GM20000 (cell line): ENCODE measurements around the gene JMJD7.

Experiments used
- DNase-seq: peaks from one replicate; pipeline ENCODE4 v3.0.0; 2012; ENCODE audit warnings: low spot score
- TF ChIP-seq, protein P1 (sequence below): IDR thresholded peaks from 2 replicates; pipeline ENCODE4 v1.5.1; 2012; ENCODE audit warnings: mild to moderate bottlenecking, control low read depth; ENCODE audit errors: extremely low read depth, missing control alignments

The JMJD7 gene

DNA sequence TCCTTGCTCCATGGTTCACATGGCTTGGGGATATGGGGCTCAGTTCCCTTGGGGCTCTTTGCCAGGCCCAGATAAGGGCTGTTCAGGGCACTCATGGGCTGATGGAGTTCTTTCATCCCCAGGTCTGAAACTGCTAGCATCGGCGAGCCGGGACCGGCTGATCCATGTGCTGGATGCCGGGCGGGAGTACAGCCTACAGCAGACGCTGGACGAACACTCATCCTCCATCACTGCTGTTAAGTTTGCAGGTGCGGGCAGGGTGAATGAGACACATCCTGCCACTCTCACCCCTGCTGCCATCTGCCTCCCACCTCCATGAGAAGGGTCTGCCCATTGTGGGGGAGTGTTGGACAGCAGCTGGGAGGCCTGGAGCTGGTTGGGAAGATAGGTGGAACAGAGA lies 11.1 kb upstream of the JMJD7 start:
- TF ChIP-seq, protein P1, sequence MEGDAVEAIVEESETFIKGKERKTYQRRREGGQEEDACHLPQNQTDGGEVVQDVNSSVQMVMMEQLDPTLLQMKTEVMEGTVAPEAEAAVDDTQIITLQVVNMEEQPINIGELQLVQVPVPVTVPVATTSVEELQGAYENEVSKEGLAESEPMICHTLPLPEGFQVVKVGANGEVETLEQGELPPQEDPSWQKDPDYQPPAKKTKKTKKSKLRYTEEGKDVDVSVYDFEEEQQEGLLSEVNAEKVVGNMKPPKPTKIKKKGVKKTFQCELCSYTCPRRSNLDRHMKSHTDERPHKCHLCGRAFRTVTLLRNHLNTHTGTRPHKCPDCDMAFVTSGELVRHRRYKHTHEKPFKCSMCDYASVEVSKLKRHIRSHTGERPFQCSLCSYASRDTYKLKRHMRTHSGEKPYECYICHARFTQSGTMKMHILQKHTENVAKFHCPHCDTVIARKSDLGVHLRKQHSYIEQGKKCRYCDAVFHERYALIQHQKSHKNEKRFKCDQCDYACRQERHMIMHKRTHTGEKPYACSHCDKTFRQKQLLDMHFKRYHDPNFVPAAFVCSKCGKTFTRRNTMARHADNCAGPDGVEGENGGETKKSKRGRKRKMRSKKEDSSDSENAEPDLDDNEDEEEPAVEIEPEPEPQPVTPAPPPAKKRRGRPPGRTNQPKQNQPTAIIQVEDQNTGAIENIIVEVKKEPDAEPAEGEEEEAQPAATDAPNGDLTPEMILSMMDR = no peak
- no peak for DNase-seq

DNA sequence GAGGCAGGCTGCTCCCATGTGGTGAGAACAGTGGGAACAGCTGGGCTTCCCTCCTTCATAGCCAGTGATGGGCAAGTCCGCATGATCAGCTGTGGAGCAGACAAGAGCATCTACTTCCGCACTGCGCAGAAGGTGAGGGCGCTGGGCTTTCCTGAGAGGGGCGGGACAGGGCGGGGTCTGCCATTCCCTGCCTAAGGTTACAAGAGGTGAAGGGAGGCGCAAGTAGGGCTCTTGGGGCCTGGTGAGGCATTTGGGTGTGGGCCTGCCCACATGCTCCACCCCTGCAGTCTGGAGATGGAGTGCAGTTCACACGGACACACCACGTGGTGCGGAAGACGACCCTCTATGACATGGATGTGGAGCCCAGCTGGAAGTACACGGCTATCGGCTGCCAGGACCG lies 10.6 kb upstream of the JMJD7 start:
- no peak for DNase-seq
- TF ChIP-seq, protein P1 = no peak

DNA sequence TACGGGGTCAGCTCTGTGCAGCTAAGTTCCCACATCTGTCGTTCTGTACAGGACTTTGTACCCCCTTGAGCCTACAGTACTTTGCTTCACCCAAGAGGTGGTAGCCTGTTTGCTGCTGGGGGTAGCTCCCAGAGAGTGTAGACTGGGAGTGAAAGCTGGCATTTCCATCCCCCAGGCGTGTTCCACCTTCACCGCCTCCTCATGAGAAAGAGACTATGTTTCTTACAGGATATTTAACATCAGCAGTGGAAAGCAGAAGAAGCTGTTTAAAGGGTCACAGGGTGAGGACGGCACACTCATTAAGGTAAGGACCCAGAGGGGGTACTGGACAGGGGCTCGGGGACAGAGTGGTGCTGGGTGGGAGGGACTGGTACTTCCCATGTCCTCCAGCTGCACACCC lies 10.1 kb upstream of the JMJD7 start:
- DNase-seq = no peak
- TF ChIP-seq, protein P1 = no peak

DNA sequence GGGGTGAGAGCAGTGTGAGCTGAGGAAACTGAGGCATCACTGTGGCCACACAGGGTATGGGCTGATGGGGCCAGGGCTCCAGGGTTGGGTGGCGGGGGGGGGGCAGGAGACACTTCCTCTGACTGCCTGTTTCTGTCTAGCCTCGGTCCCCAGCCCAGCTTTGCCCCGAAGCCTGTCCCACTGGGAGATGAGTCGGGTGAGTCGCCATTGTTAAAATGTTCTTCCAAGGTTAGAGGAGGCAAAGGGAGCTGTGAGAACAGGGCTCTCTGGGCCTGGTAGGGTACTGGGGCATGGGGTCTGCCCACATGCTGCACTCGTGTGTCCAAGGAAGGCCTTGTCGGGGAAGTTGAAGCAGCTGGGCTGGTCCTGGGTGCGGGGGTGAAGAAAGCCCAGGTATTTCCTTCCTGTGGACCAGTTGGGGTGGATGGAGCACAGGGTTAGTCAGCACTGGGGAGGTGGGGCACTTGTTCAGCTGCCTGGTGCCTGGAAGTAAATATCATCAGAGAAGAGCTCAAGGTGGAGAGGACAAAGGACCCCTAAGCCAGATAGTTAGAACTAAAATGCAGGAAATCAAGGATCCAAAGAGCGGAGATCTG lies 8.3 kb upstream of the JMJD7 start:
- no peak for DNase-seq
- TF ChIP-seq, protein P1 = no peak

DNA sequence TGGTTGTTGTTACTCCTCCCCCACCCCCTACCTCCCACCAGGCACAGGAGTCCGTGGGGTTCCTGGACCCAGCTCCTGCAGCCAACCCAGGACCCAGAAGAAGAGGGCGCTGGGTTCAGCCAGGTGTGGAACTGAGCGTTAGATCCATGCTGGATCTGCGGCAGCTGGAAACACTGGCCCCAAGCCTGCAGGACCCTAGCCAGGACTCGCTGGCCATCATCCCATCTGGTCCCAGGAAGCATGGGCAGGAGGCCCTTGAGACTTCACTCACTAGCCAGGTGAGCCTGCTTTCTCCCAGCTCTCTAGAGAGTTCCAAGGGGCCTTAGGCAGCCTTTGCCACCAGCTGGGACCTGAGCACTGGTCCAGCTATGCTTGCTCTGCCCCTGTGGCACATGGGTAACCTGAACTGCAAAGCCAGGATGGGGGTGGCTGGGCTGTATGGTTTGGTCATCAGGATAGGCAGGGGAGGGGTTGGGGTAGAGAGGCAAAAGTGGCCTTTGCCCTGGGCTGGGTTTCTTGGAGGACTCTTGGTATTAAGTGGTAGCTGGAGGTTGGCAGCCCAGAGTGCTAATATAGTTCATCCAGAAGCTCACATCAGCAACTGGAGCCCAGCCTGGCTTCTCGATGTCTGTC lies 7.0 kb upstream of the JMJD7 start:
- no peak for DNase-seq
- TF ChIP-seq, protein P1 = no peak

DNA sequence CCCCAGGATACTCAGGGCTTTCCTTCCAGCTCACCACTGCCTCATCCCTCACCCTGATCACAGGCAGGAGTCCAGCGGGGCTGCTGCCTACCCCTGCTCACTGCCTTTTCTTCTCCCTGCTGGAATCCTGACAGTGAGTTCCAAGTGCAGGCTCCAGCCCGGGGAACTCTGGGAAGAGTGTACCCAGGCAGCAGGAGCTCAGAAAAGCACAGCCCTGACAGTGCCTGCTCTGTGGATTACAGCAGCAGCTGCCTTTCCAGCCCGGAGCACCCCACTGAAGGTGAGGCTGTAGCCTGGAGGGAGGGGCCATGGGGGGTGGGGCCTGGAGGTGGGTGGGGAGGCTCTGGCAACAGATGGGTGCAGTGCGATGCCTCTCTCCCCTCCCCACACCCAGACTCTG lies 6.1 kb upstream of the JMJD7 start:
- TF ChIP-seq, protein P1 = no peak
- DNase-seq = no peak

DNA sequence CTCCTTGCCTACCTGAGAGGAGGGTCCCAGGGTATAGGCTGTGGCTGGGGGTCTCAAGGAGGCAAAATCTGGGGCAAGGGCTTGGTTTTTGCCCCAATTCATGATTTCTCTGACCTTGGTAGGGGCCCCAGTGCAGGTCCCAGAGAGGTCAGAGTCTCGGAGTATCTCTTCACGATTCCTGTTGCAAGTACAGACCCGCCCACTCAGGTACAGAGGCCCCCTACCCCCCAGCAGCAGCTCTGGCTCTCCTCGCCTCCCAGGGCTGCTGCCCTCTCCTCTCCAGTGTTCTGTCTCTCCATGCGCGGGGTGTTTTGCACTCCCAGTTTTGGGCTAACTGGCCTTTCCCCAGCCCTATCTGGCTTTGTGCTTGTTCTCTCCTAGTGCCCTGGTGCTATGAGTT lies 5.4 kb upstream of the JMJD7 start:
- no peak for DNase-seq
- TF ChIP-seq, protein P1 = no peak
